PC-9 (cell line): ENCODE measurements around the gene MYO7B. TPM values are rescaled to one million over a fixed set of nuclear protein-coding genes. Genes with fewer than 3 reads are reported as not detected.

Experiments
- BruUV-seq: library from RNA; stranded (reverse); fragments of 400-500 nt; replicated peaks from 2 replicates; lab custom pipeline; 2021; lab: Mats Ljungman, UMichigan
- CTCF ChIA-PET: fragments of 300-600 bp; sonication (Branson Sonifier 250); formaldehyde crosslinking; loops from one replicate; lab custom pipeline; 2022; ENCODE audit warnings: antibody characterized with exemption; lab: Charles Lee
- POLR2A ChIA-PET: fragments of 300-600 bp; sonication (Branson Sonifier 250); formaldehyde crosslinking; loops from one replicate; lab custom pipeline; 2022; ENCODE audit warnings: antibody characterized with exemption; ENCODE audit not compliant: unreplicated experiment; lab: Charles Lee
- DNase-seq, 2 experiments: peaks; one replicate each; pipeline versions ENCODE4 v3.0.0 to v3.0.0-alpha.2; 2015 to 2022; ENCODE audit warnings: mixed read lengths in 1 of 2
- H2AFZ ChIP-seq: fragments of 200-600 bp; sonication (generic); 2 replicates; pipeline ENCODE4 v1.8.1; 2017; ENCODE audit warnings: antibody characterized with exemption
- H3F3A ChIP-seq: fragments of 200-600 bp; sonication (generic); 2 replicates; pipeline ENCODE4 v1.8.1; 2017; ENCODE audit warnings: antibody characterized with exemption, mild to moderate bottlenecking, low read depth; ENCODE audit not compliant: insufficient read depth
- H3K27ac ChIP-seq: fragments of 200-600 bp; sonication (generic); 2 replicates; pipeline ENCODE4 v1.6.1; 2016; ENCODE audit warnings: mixed run types
- H3K27me3 ChIP-seq: fragments of 200-600 bp; sonication (generic); 2 replicates; pipeline ENCODE4 v1.6.1; 2016; ENCODE audit warnings: low read depth, mixed run types; ENCODE audit not compliant: insufficient read depth
- H3K36me3 ChIP-seq: fragments of 200-600 bp; sonication (generic); 2 replicates; pipeline ENCODE4 v1.6.1; 2016; ENCODE audit warnings: low read depth, mixed run types
- H3K4me1 ChIP-seq: fragments of 200-600 bp; sonication (generic); replicated peaks from 2 replicates; pipeline ENCODE4 v1.6.1; 2016; ENCODE audit warnings: mixed run types; ENCODE audit not compliant: insufficient read depth
- H3K4me2 ChIP-seq: fragments of 200-600 bp; sonication (generic); 2 replicates; pipeline ENCODE4 v1.6.1; 2017; ENCODE audit warnings: mixed run types
- H3K4me3 ChIP-seq: fragments of 200-600 bp; sonication (generic); 2 replicates; pipeline ENCODE4 v1.6.1; 2016; ENCODE audit warnings: mixed run types
- H3K79me2 ChIP-seq: fragments of 200-600 bp; sonication (generic); 2 replicates; pipeline ENCODE4 v1.6.1; 2017; ENCODE audit warnings: low read depth, mixed run types
- H3K9me2 ChIP-seq: fragments of 200-600 bp; sonication (generic); 2 replicates; pipeline ENCODE4 v1.8.1; 2017; ENCODE audit warnings: mild to moderate bottlenecking; ENCODE audit not compliant: insufficient read depth
- H3K9me3 ChIP-seq: fragments of 200-600 bp; sonication (generic); 2 replicates; pipeline ENCODE4 v1.8.1; 2016; ENCODE audit warnings: low read depth; ENCODE audit not compliant: insufficient read depth
- H4K20me1 ChIP-seq: fragments of 200-600 bp; sonication (generic); 2 replicates; pipeline ENCODE4 v1.8.1; 2017; ENCODE audit not compliant: insufficient read depth
- EZH2 ChIP-seq: fragments of 200-600 bp; sonication (generic); IDR thresholded peaks from 2 replicates; pipeline ENCODE4 v1.8.0; 2017; ENCODE audit warnings: antibody characterized with exemption, low read depth
- intact Hi-C: fragments of 100-400 bp; cut with micrococcal nuclease; formaldehyde crosslinking; loops from one replicate; pipeline ENCODE4 v1.10.0; 2022; ENCODE audit not compliant: unreplicated experiment
- total RNA-seq: library from RNA; stranded (reverse); gene quantifications from 2 replicates; pipeline ENCODE4 v1.2.3, GENCODE V29; 2021
- TF ChIP-seq, protein P1 (sequence below): fragments of 200-600 bp; sonication (generic); conservative IDR thresholded peaks from 2 replicates; pipeline ENCODE4 v1.6.1; 2017; ENCODE audit warnings: mixed run types, antibody characterized with exemption, mild to moderate bottlenecking, moderate library complexity

Gene MYO7B
- total RNA-seq, 1 experiment from 2014 or later: not detected

DNA sequence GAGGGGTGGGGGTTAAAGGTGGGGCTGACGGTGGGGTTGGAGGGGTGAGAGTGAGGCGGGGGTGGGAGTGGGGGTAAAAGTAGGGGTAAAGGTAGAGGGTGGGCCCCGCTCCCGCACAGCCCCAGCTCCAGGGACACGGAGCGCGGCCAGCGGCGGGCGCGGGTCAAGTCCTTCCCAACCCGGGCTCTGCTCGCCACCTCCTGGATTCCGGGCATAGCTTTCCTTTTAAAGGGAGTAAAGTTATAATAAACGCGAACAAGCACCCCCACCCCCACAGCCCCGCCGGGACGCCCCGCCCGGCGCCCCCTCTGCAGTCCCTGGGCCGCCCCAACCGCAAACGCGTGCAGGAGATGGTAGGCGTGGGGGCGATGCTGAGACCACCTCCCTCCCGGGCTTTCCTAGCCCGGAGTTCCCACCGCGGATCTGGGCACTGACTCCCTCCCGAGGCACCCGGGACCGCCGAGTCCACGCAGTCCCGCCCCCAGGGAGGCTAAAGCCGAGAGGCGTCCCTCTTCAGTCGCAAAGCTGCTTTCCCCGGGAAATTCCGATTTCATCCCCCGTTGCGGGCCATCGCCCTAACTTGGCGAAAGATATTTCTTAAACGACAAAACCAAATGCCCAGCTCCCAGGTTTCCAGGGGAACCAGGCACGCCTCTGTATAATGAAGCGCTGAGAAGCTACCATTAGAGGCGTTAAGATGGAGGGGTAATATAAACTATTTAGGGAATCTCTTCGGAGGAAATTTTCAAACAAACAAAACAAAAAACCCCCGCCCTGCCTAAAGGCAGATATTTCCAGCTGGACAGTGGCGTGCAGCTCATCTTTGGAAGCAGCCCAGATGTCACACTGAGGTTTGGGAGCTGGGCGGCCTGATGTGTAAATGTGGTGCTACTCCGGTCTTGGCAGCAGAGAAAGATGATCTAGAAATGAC lies 140.1 kb downstream of the MYO7B start, which contains the start of gene LIMS2:
TSS of gene LIMS2 (minus strand) at position 200 of the 931 bp plus-strand sequence. CDS start 506 bp downstream, outside the sequence.
- Histone ChIP-seq H3K4me3 (peak within 1 kb of the TSS; percentile 35; the same call in 1 of the 2 replicates), H3K27ac (no peak within 1 kb of the TSS), H4K20me1 (no peaks in the 10 kb centered on the region), H3K36me3 (no peaks in the 10 kb centered on the region), H3K9me2 (no peaks in the 10 kb centered on the region), H3F3A (no peaks in the 10 kb centered on the region; the same call in 1 of the 2 replicates), H3K9me3 (no peaks in the 10 kb centered on the region), H3K27me3 (peaks cover 78% of the 10 kb centered on the region), H2AFZ (no peak within 1 kb of the TSS), H3K4me1 (no peaks in the 10 kb centered on the region), H3K4me2 (peak within 1 kb of the TSS; percentile 57), H3K79me2 (no peaks in the 10 kb centered on the region)
- ChIA-PET POLR2A (interaction anchor here (0.6 kb wide), 3 partner anchors 33 to 287 kb away, joined by 4 to 7 read pairs (median 5); partner anchors contain the start of gene IWS1), CTCF (interaction anchor here (0.5 to 1.2 kb wide), 3 partner anchors 26 to 498 kb away, joined by 4 to 7 read pairs (median 5); no protein-coding TSS in a partner anchor)
- intact Hi-C loops: no loop called here
- peak in 1 of 2 experiments; percentile 44 for DNase-seq
- no TSS peak for BruUV-seq
- TF ChIP-seq, protein P1, sequence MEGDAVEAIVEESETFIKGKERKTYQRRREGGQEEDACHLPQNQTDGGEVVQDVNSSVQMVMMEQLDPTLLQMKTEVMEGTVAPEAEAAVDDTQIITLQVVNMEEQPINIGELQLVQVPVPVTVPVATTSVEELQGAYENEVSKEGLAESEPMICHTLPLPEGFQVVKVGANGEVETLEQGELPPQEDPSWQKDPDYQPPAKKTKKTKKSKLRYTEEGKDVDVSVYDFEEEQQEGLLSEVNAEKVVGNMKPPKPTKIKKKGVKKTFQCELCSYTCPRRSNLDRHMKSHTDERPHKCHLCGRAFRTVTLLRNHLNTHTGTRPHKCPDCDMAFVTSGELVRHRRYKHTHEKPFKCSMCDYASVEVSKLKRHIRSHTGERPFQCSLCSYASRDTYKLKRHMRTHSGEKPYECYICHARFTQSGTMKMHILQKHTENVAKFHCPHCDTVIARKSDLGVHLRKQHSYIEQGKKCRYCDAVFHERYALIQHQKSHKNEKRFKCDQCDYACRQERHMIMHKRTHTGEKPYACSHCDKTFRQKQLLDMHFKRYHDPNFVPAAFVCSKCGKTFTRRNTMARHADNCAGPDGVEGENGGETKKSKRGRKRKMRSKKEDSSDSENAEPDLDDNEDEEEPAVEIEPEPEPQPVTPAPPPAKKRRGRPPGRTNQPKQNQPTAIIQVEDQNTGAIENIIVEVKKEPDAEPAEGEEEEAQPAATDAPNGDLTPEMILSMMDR: no peak
- 0 out of 2 replicates have a peak, but pooled peaks have one; percentile 83 for TF ChIP-seq EZH2

DNA sequence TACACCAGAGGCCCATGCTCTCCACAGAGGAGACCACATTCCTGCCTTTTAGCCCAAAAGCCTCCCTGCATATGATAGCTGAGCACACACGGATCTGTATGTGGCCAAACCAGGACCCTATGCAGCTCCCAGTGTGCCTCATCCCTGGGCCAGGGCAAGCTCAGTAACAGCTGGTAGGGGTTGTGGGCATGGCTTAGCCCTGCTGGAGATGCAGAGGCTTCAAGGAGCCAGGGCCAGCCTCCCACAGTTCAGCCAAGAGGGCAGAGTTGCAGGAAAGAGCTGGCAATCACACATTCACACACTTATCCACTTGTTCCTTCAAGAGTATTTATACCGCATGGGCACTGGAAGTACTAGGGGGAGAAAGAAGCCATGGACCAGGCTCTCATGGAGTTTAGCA lies 141.4 kb downstream of the MYO7B start:
- Histone ChIP-seq H3K4me3 (no peak overlapping the region), H3K9me3 (no peaks in the 10 kb centered on the region), H3K27me3 (peaks cover 67% of the 10 kb centered on the region), H4K20me1 (no peaks in the 10 kb centered on the region), H3K9me2 (no peaks in the 10 kb centered on the region), H3K79me2 (no peaks in the 10 kb centered on the region), H3K4me2 (no peak overlapping the region), H2AFZ (no peak overlapping the region), H3K4me1 (no peaks in the 10 kb centered on the region), H3K27ac (no peak overlapping the region), H3K36me3 (no peaks in the 10 kb centered on the region), H3F3A (no peaks in the 10 kb centered on the region; the same call in 1 of the 2 replicates)
- TF ChIP-seq, protein P1: no peak
- TF ChIP-seq EZH2: no peak
- DNase-seq: no peak
- BruUV-seq: no TSS peak
- CTCF ChIA-PET: no interaction called here
- POLR2A ChIA-PET: no interaction called here
- intact Hi-C loops: no loop called here

DNA sequence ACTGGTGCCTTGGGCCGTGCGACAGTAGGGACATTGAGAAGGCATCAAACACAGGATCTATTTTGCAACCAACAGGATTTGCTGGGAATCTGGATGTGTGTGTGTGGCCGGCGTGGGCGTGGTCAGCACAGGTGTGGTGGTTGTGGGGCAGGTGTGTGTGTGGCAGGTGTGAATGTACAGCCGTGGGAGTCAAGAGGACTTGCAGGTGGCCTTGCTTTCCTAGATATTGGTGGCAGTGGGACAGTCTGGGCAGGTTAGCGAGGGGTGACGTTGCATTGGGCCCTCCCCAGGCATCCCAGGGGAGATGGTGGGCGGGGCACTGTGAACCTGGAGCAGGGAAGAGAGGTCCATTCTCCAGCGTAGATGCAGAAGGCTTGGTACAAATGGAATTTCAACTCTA lies 143.0 kb downstream of the MYO7B start:
- Histone ChIP-seq H4K20me1 (no peaks in the 10 kb centered on the region), H3K27ac (no peak overlapping the region), H3K4me3 (no peak overlapping the region), H3K36me3 (no peaks in the 10 kb centered on the region), H3K4me2 (no peak overlapping the region), H3K9me2 (no peaks in the 10 kb centered on the region), H3K9me3 (no peaks in the 10 kb centered on the region), H3F3A (no peaks in the 10 kb centered on the region; the same call in 1 of the 2 replicates), H3K79me2 (no peaks in the 10 kb centered on the region), H2AFZ (no peak overlapping the region), H3K27me3 (peaks cover 52% of the 10 kb centered on the region), H3K4me1 (no peaks in the 10 kb centered on the region)
- intact Hi-C loops: no loop called here
- DNase-seq: no peak
- ChIA-PET POLR2A (no interaction called here), CTCF (no interaction called here)
- TF ChIP-seq, protein P1: no peak
- BruUV-seq: no TSS peak
